Activated naive CD4-positive, alpha-beta T cell treated with anti-CD3 and anti-CD28 coated beads for 36 hours (primary cell): Measurements from ENCODE around the gene FAP. TPM values are rescaled to one million over a fixed set of nuclear protein-coding genes. Genes with fewer than 3 reads are reported as not detected.

ENCODE experiments used
- CTCF ChIA-PET: fragments of 350-600 bp; sonication (Branson Sonifier 250); formaldehyde crosslinking; loops from one replicate; lab custom pipeline; 2021; ENCODE audit warnings: antibody characterized with exemption; lab: Charles Lee
- DNase-seq: peaks from one replicate; pipeline ENCODE4 v3.0.0-alpha.2; 2020
- H3K27ac Mint-ChIP-seq: one replicate; pipeline ENCODE4 v1.8.0; 2021; ENCODE audit warnings: mild to moderate bottlenecking, mixed read lengths
- H3K27me3 Mint-ChIP-seq: one replicate; pipeline ENCODE4 v1.8.0; 2021; ENCODE audit warnings: low read depth, mixed read lengths
- H3K36me3 Mint-ChIP-seq: one replicate; pipeline ENCODE4 v1.8.0; 2021; ENCODE audit warnings: low read depth, mixed read lengths
- H3K4me1 Mint-ChIP-seq: one replicate; pipeline ENCODE4 v1.8.0; 2021; ENCODE audit warnings: low read depth, mixed read lengths
- H3K4me3 Mint-ChIP-seq: one replicate; pipeline ENCODE4 v1.8.0; 2021; ENCODE audit warnings: mild to moderate bottlenecking, moderate library complexity, mixed read lengths
- H3K9me3 Mint-ChIP-seq: one replicate; pipeline ENCODE4 v1.8.0; 2021; ENCODE audit warnings: mixed read lengths
- intact Hi-C: fragments of 100-400 bp; cut with micrococcal nuclease; formaldehyde crosslinking; loops from one replicate; pipeline ENCODE4 v1.15.1; 2023
- total RNA-seq, 2 experiments: library from RNA; stranded (reverse); gene quantifications; one replicate each; pipeline ENCODE4 v1.2.3, GENCODE V29; 2021

Gene FAP
- total RNA-seq, 2 experiments from 2014 or later, result not detected

DNA sequence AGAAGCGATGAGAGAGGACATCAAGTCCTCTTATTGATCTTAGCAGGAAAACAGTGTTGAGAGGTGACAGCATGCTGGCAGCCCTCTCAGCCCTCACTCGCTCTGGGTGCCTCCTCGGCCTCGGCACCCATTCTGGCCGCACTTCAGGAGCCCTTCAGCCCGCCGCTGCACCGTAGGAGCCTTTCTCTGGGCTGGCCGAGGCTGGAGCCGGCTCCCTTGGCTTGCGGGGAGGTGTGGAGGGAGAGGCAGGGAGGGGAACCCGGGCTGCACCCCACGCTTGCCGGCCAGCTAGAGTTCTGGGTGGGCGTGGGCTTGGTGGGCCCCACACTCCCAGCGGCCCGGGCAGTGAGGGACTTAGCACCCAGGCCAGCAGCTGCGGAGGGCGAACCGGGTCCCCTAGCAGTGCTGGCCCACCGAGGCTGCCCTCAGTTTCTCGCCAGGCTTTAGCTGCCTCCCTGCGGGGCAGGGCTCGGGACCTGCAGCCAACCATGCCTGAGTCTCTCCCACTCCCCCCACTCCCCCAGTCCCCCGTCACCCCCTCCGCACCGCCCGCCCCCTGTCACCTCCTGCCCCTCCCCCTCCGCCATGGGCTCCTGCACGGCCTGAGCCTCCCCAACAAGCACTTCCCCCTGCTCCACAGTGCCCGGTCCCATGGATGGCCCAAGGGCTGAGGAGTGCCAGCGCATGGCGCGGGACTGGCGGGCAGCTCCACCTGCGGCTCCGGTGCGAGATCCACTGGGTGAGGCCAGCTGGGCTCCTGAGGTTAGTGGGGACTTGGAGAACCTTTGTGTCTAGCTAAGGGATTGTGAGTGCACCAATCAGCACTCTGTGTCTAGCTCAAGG is 8.4 kb downstream of the FAP start:
- Mint-ChIP-seq H3K27ac (no peak overlapping the region), H3K9me3 (no peaks in the 10 kb centered on the region), H3K4me3 (no peak overlapping the region), H3K4me1 (no peaks in the 10 kb centered on the region), H3K36me3 (no peaks in the 10 kb centered on the region), H3K27me3 (peaks cover 8% of the 10 kb centered on the region)
- DNase-seq, result no peak
- intact Hi-C loops, result no loop called here
- CTCF ChIA-PET, result no interaction called here

DNA sequence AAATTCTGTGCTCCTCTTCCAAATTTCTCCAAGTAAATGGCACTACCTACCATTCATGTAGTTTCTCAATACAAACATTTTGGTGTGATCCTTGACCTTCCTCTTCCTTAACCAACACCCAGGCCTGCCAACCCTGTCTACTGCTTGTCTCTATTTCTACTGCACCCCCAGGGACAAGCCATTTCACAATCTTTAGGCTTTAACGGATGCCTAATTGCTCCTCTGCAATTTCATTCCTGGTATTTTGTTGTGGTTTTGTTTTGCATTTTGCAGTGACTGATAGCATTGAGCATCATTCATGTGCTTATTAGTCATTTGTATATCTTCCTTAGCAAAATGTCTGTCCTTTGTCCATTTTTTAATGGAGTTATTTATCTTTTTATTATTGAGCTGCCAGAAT is 10.0 kb downstream of the FAP start:
- CTCF ChIA-PET, result interaction anchor here (2.4 kb wide), 1 partner anchor 12 kb away, joined by 18 read pairs; no protein-coding TSS in a partner anchor

DNA sequence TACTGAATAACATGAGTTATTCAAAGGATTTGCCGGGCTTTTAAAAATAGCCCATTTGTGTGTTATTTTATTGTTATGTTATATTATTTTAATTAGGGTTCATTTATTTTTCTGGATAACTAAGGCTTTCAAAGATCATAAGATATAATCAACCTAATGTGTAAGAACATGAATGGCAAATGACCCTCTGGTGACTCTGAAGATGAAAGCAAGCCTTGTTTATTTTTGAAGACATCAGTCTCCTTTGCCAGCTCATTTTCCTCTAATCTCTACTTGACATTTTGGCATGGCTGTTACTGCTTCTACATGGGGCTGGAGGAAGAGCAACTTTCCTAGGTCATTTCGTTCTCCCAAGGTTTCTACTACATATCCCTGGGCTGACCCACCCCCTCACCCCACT is 10.6 kb downstream of the FAP start:
- intact Hi-C loops, result no loop called here
- peaks cover 3% of the 10 kb centered on the region for H3K27me3 Mint-ChIP-seq
- H3K4me1 Mint-ChIP-seq, result no peaks in the 10 kb centered on the region
- DNase-seq, result no peak
- H3K9me3 Mint-ChIP-seq, result no peaks in the 10 kb centered on the region
- H3K36me3 Mint-ChIP-seq, result no peaks in the 10 kb centered on the region
- CTCF ChIA-PET, result interaction anchor here (0.7 to 2.4 kb wide), 3 partner anchors 12 to 80 kb away, joined by 3 to 18 read pairs (median 3); no protein-coding TSS in a partner anchor
- no peak overlapping the region for H3K4me3 Mint-ChIP-seq
- H3K27ac Mint-ChIP-seq, result no peak overlapping the region

More for the DNA sequence above, 10.0 kb downstream of the FAP start:
- no peaks in the 10 kb centered on the region for H3K36me3 Mint-ChIP-seq
- no peak overlapping the region for H3K4me3 Mint-ChIP-seq
- no peak overlapping the region for H3K27ac Mint-ChIP-seq
- no peak for DNase-seq
- intact Hi-C loops, result no loop called here
- no peaks in the 10 kb centered on the region for H3K9me3 Mint-ChIP-seq
- no peaks in the 10 kb centered on the region for H3K4me1 Mint-ChIP-seq
- H3K27me3 Mint-ChIP-seq, result peaks cover 6% of the 10 kb centered on the region

DNA sequence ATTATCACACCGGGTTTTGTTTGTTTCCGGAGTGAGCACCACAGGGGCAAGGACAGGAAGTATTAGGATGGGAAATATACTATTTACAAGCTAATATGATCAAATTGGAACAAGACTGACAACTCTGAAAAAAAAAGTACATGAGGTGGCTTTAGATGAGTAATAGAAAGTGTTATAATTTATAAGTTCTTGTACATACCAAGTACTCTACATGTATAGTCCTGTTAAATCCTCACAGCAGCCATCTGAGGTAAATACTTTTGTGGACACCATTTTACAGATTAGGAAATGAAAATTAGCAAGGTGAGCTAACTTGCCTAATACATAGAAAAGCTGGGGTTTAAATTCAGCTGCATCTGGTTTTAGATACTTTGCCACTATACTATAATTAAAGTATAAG is 11.2 kb downstream of the FAP start:
- Mint-ChIP-seq H3K4me1 (no peaks in the 10 kb centered on the region), H3K27ac (no peak overlapping the region), H3K9me3 (no peaks in the 10 kb centered on the region), H3K4me3 (no peak overlapping the region), H3K36me3 (no peaks in the 10 kb centered on the region), H3K27me3 (peaks cover 3% of the 10 kb centered on the region)
- CTCF ChIA-PET, result interaction anchor here (0.7 to 2.4 kb wide), 3 partner anchors 11 to 79 kb away, joined by 3 to 18 read pairs (median 3); no protein-coding TSS in a partner anchor
- intact Hi-C loops, result no loop called here
- DNase-seq, result no peak

DNA sequence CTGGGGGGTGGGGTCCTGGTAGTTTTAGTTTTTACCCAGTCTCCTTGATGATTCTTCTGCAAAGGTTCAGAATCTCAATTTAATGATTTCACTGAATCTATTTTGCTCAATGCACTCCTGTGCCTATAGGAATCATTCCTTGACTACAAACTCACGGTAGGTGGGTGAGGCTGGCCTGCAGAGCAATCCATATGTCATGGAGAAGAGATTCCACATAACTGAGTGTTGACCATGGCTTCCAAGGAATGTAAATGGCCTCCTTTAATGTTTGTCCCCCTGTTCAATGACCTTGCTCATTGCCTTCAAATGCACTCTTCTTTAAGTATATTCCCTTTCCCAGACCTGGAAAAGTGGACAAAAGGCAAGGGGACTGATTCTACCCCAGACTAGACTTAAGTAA is 12.5 kb downstream of the FAP start:
- CTCF ChIA-PET, result interaction anchor here (2.1 to 2.4 kb wide), 2 partner anchors 10 kb away, joined by 9 to 18 read pairs; no protein-coding TSS in a partner anchor
- no peak overlapping the region for H3K27ac Mint-ChIP-seq
- no peaks in the 10 kb centered on the region for H3K4me1 Mint-ChIP-seq
- H3K36me3 Mint-ChIP-seq, result no peaks in the 10 kb centered on the region
- H3K4me3 Mint-ChIP-seq, result no peak overlapping the region
- no peaks in the 10 kb centered on the region for H3K9me3 Mint-ChIP-seq
- DNase-seq, result no peak
- peaks cover 3% of the 10 kb centered on the region for H3K27me3 Mint-ChIP-seq
- intact Hi-C loops, result no loop called here

DNA sequence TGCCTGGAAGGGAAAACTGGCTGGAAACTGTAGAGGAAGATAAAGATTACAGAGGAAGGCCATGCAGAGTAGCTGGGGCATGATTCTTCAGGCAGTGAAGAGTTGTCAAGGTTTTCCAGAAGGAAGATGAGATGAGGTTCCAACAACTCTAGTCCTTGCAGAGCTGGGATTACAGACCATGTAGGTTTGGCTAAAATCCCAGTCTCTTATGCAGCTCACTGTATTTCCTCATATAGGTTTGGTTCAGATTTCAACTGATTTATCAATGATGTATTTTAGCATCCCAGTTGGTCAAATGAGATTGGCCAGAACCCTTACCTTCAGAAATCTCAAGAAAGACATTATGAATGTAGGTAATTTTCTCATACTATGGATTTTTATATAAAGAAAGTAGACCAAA is 16.4 kb downstream of the FAP start:
- CTCF ChIA-PET, result no interaction called here
- DNase-seq, result no peak
- intact Hi-C loops, result no loop called here
- no peak overlapping the region for H3K27ac Mint-ChIP-seq
- no peaks in the 10 kb centered on the region for H3K4me1 Mint-ChIP-seq
- H3K4me3 Mint-ChIP-seq, result no peak overlapping the region
- peaks cover 3% of the 10 kb centered on the region for H3K27me3 Mint-ChIP-seq
- no peaks in the 10 kb centered on the region for H3K9me3 Mint-ChIP-seq
- H3K36me3 Mint-ChIP-seq, result no peaks in the 10 kb centered on the region

DNA sequence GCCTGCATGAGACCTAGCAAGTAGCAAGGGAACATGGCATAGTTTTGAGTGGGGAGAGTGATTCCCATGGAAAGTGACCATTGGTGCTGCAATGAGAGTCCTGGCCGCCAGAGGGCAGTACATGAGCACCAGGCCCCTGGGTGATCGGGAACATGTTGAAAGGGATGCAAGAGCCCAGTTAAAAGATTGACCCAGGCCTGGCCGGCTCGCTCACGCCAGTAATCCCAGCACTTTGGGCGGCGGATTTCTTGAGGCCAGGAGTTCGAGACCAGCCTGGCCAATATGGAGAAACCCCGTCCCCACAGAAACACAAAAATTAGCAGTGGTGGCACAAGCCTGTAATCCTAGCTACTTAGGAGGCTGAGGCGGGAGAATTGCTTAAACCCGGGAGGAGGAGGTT is 22.2 kb downstream of the FAP start:
- CTCF ChIA-PET, result interaction anchor here (0.6 to 9.1 kb wide), 29 partner anchors 9 to 666 kb away, joined by 3 to 204 read pairs (median 4); partner anchors contain the start of gene GCG
- intact Hi-C loops, result loop anchor here (1.0 to 5.0 kb wide), 4 partner anchors 68 to 911 kb away; no protein-coding TSS in a partner anchor
- Mint-ChIP-seq H3K27ac (no peak overlapping the region), H3K36me3 (no peaks in the 10 kb centered on the region), H3K27me3 (peaks cover 9% of the 10 kb centered on the region), H3K9me3 (no peaks in the 10 kb centered on the region), H3K4me3 (no peak overlapping the region), H3K4me1 (no peaks in the 10 kb centered on the region)
- DNase-seq, result peak; percentile 74

DNA sequence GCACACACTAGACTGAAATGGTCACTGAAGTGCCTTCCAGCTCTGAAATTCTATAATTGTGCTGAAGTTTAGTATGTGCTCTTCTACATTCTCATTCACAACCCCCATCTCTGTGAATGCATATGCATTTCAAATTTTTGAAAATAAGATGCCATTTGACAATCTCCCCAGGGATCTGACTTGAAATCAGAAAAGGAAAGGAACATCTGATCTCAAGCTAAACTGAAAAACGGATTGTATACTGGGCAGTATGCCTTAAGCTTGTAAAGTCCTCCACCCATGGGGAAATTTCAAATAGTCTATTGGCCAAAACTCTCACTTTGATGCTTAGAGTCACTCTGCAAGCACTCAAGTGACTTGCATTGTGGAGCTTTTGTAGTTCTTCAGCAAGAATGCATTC is 22.9 kb downstream of the FAP start:
- Mint-ChIP-seq H3K27me3 (peaks cover 9% of the 10 kb centered on the region), H3K4me3 (no peak overlapping the region), H3K4me1 (no peaks in the 10 kb centered on the region), H3K27ac (no peak overlapping the region), H3K9me3 (no peaks in the 10 kb centered on the region), H3K36me3 (no peaks in the 10 kb centered on the region)
- intact Hi-C loops, result loop anchor here (5.0 kb wide), 1 partner anchor 912 kb away; no protein-coding TSS in a partner anchor
- CTCF ChIA-PET, result interaction anchor here (0.6 to 9.1 kb wide), 24 partner anchors 9 to 159 kb away, joined by 3 to 204 read pairs (median 4); partner anchors contain the start of gene GCG
- no peak for DNase-seq

DNA sequence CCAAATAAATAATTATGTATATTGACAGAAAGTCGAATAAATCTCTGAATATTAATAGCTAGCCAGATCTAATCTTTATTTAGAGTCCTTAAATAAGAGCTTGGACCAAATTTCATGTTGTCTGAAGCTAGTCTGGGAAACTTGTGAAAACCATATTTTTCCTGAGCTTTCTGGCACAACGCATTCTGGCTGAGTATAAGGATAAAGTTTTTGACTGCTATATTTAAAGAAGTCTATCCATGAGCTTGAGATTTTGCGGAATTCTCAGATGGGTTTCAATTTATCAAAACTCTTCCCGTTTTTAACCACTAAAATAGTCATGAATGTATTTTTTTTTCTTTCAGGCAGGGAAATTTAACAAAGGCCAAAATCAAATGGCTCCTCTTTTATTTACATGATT is 23.8 kb downstream of the FAP start:
- DNase-seq, result no peak
- H3K4me3 Mint-ChIP-seq, result no peak overlapping the region
- H3K27me3 Mint-ChIP-seq, result peaks cover 9% of the 10 kb centered on the region
- CTCF ChIA-PET, result interaction anchor here (0.6 to 9.1 kb wide), 12 partner anchors 10 to 164 kb away, joined by 3 to 204 read pairs (median 4); partner anchors contain the start of gene GCG
- intact Hi-C loops, result no loop called here
- H3K9me3 Mint-ChIP-seq, result no peaks in the 10 kb centered on the region
- no peaks in the 10 kb centered on the region for H3K36me3 Mint-ChIP-seq
- no peak overlapping the region for H3K27ac Mint-ChIP-seq
- no peaks in the 10 kb centered on the region for H3K4me1 Mint-ChIP-seq

DNA sequence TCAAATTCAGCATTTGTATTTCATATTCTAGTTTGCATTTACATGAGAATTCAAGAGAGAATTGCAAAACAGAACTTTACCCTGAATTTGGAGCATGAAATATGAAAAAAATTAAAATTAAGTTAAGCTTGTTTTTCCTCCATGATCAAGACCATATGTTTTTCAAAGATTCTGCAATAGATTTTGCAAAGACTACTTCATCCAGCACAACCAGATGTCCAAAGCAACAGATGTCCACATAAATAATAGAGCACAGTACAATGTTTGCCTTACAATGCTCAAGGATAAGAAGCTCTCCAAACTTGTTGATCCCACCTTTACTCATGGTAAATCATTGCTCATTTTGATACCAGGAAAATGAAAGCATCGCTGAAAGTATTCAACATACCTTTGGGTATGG is 25.6 kb downstream of the FAP start:
- Mint-ChIP-seq H3K4me3 (no peak overlapping the region), H3K27ac (no peak overlapping the region), H3K9me3 (no peaks in the 10 kb centered on the region), H3K4me1 (no peaks in the 10 kb centered on the region), H3K36me3 (no peaks in the 10 kb centered on the region), H3K27me3 (peaks cover 9% of the 10 kb centered on the region)
- CTCF ChIA-PET, result interaction anchor here (9.1 kb wide), 1 partner anchor 82 kb away, joined by 204 read pairs; no protein-coding TSS in a partner anchor
- DNase-seq, result no peak
- intact Hi-C loops, result no loop called here

DNA sequence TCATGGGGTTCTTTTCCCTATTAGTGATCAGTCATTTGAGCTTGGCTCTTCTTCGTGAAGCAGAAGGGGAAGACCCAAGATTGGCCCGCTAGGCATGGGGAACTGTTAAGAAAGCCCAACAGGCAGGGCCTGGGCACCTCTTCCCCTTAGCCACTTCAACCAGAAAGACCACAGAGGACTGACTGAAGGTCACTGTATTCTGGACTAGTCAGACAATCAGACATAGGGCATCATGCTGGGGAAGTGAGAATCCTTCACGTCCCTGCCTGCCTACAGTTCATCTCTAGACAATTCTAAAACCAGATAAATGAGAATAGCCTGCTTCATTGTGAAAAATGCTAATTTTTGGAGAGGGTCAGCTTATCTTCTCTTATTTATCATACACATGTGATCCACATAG is 28.1 kb downstream of the FAP start:
- Mint-ChIP-seq H3K9me3 (no peaks in the 10 kb centered on the region), H3K36me3 (no peaks in the 10 kb centered on the region), H3K27me3 (peaks cover 3% of the 10 kb centered on the region), H3K4me3 (no peak overlapping the region), H3K27ac (no peak overlapping the region), H3K4me1 (no peaks in the 10 kb centered on the region)
- CTCF ChIA-PET, result interaction anchor here (0.8 to 1.4 kb wide), 3 partner anchors 36 to 83 kb away, joined by 3 to 6 read pairs (median 3); no protein-coding TSS in a partner anchor
- intact Hi-C loops, result no loop called here
- no peak for DNase-seq

DNA sequence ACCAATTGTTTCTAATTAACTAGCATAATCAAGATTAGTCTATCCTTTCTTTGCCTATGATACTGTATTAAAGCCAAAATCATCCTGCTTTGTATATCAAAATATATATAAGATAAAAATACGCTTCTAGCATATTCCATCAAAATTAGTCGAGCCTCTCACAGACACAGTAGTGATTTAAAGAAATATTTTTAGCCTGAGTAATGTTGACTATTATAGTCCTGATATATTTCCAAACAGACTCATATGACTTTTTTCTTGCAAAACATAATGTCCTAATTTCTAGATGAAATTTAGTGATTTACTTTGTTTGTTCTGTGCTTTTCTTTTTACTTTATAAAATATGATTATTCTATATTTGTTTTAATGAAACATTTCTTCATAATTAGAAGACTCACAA is 30.9 kb downstream of the FAP start:
- no peak overlapping the region for H3K4me3 Mint-ChIP-seq
- no peaks in the 10 kb centered on the region for H3K9me3 Mint-ChIP-seq
- no peaks in the 10 kb centered on the region for H3K36me3 Mint-ChIP-seq
- intact Hi-C loops, result no loop called here
- DNase-seq, result no peak
- CTCF ChIA-PET, result no interaction called here
- H3K27ac Mint-ChIP-seq, result no peak overlapping the region
- no peaks in the 10 kb centered on the region for H3K4me1 Mint-ChIP-seq
- peaks cover 2% of the 10 kb centered on the region for H3K27me3 Mint-ChIP-seq
